ENCODE results near the gene MALT1. TPM values are rescaled to one million over a fixed set of nuclear protein-coding genes. Genes with fewer than 3 reads are reported as not detected.

MALT1 gene
- total and polyA plus RNA-seq, 9 of the 15 experiments (the other 6 are each of a cell fraction or from before 2014, with no cell fraction given): 0.14 to 1.6 (median 0.32) TPM

GRCh38 chr18:58803978-58804377 is 132.7 kb downstream of the MALT1 start:
- no peaks in the 10 kb centered on the region for H3K9me3 ChIP-seq (replicated peaks; ENCODE audit: control insufficient read depth, insufficient read depth, low read depth, low read length)
- no peak for DNase-seq (ENCODE audit: extremely low read depth in 1 of 4, low spot score in 3 of 4)
- no peaks in the 10 kb centered on the region for H3K4me1 ChIP-seq (replicated peaks in 1 of 2; ENCODE audit: control insufficient read depth in 2 of 2, insufficient read depth in 2 of 2, low read length in 2 of 2)
- in situ Hi-C loops (cut with MboI): no loop called here
- no peaks in the 10 kb centered on the region for H3K79me2 ChIP-seq (ENCODE audit: control insufficient read depth, insufficient read depth, low read length)
- no peak overlapping the region for H3K9ac ChIP-seq (ENCODE audit: insufficient read depth in 1 of 2, low read depth in 2 of 2, low read length in 2 of 2)
- BruUV-seq (replicated peaks): no TSS peak
- no peak overlapping the region for H2AFZ ChIP-seq (ENCODE audit: low read depth, low read length)
- no peaks in the 10 kb centered on the region for H3K9me1 ChIP-seq (ENCODE audit: control insufficient read depth, insufficient read depth, low read length)
- FAIRE-seq: no peak
- no peak for ATAC-seq
- no peaks in the 10 kb centered on the region for H4K20me1 ChIP-seq (replicated peaks; ENCODE audit: control insufficient read depth, insufficient read depth, low read length)
- H3K27ac ChIP-seq (ENCODE audit: extremely low read depth, low read depth, low read length): no peak overlapping the region
- H3K36me3 ChIP-seq (ENCODE audit: control insufficient read depth, insufficient read depth, low read length): no peaks in the 10 kb centered on the region
- H3K27me3 ChIP-seq (ENCODE audit: control insufficient read depth in 2 of 2, insufficient read depth in 2 of 2, low read length in 2 of 2): no peaks in the 10 kb centered on the region
- H3K4me2 ChIP-seq (ENCODE audit: insufficient read depth, low read length): no peak overlapping the region
- 0% methylated on average over 4 of the region's 4 CpGs for WGBS (ENCODE audit: insufficient coverage, low coverage, missing lambda C conversion rate)
- intact Hi-C loops (cut with micrococcal nuclease): no loop called here
- POLR2A ChIA-PET: no interaction called here
- TF ChIP-seq ZNF212 (CRISPR knock-in tag; IDR thresholded peaks at IDR 0.05) (no peak), MBD1 (CRISPR knock-in tag; IDR thresholded peaks at IDR 0.05) (no peak), TBL1XR1 (IDR thresholded peaks at IDR 0.05; ENCODE audit: low read length in 2 of 2) (no peak), ETS1 (conservative IDR thresholded peaks at IDR 0.05; ENCODE audit: control insufficient read depth, low read depth, low read length) (no peak)
- H3K4me3 ChIP-seq: no peak overlapping the region
- CTCF ChIA-PET (ENCODE audit: low intra/inter-chr PET ratio): no interaction called here

Other genes with a start within 250 kb of the MALT1 start
- gene ALPK2, start 42.4 kb upstream of the MALT1 start, total RNA-seq (2014; rRNA removed): not detected in 2 replicates
- gene ALPK2, start 42.4 kb upstream of the MALT1 start, total RNA-seq (2014; rRNA removed; fragmentation: Illumina TruSeq; extraction: Trizol): not detected in 2 replicates
- gene ALPK2, start 42.4 kb upstream of the MALT1 start, total RNA-seq (2015; rRNA removed; fragmentation: Illumina TruSeq; extraction: Trizol): not detected in 2 replicates
- gene ALPK2, start 42.4 kb upstream of the MALT1 start, total RNA-seq (2021): 0.04 TPM in 1 of 2 replicates, not detected in the other
- not detected in 2 replicates for gene ALPK2, start 42.4 kb upstream of the MALT1 start, polyA plus RNA-seq (2011; rRNA removed)
- gene ALPK2, start 42.4 kb upstream of the MALT1 start, polyA plus RNA-seq (2014; fragmentation: Illumina TruSeq; extraction: Trizol): not detected in 2 replicates
- gene ALPK2, start 42.4 kb upstream of the MALT1 start, polyA plus RNA-seq (2014; fragmentation: Nextera tagmentation; extraction: Ambion mirVana): not detected
- not detected in 2 replicates for gene ALPK2, start 42.4 kb upstream of the MALT1 start, polyA plus RNA-seq (2014; rRNA removed)
- not detected in 2 replicates for gene ZNF532, start 193.4 kb downstream of the MALT1 start, total RNA-seq (2014; rRNA removed)
- not detected in 2 replicates for gene ZNF532, start 193.4 kb downstream of the MALT1 start, total RNA-seq (2014; rRNA removed; fragmentation: Illumina TruSeq; extraction: Trizol)
- gene ZNF532, start 193.4 kb downstream of the MALT1 start, total RNA-seq (2015; rRNA removed; fragmentation: Illumina TruSeq; extraction: Trizol): not detected in 2 replicates
- gene ZNF532, start 193.4 kb downstream of the MALT1 start, total RNA-seq (2021): 0.42 and 0.47 TPM in 2 replicates
- gene ZNF532, start 193.4 kb downstream of the MALT1 start, polyA plus RNA-seq (2011; rRNA removed): not detected in 2 replicates
- gene ZNF532, start 193.4 kb downstream of the MALT1 start, polyA plus RNA-seq (2014; fragmentation: Illumina TruSeq; extraction: Trizol): not detected in 2 replicates
- not detected for gene ZNF532, start 193.4 kb downstream of the MALT1 start, polyA plus RNA-seq (2014; fragmentation: Nextera tagmentation; extraction: Ambion mirVana)
- not detected in 2 replicates for gene ZNF532, start 193.4 kb downstream of the MALT1 start, polyA plus RNA-seq (2014; rRNA removed)

Measured in K562 (cell line).